ENCODE measurements around the gene VWCE.
"Not testable (repeated sequence)": the region's sequence is repeated elsewhere in the genome, so short reads cannot be mapped to it uniquely, and the experiment has no call there.

DNA sequence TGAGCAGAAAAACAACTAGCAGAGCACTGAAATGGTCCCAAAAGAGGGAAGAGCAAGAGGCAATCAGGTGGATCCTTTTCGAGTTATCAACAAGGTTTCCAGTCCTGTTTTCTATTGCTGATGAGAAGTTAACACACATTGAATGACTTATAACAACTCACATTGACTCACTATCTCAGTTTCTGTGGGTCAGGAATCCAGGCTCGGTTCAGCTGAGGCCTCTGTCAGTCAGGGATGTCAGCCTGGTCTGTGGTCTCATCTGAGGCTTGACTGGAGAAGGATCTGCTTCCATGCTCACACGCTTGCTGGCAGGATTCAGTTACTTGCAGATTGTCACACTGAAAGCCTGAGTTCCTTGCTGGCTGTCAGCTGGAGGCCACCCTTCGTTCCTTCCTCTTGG, 58.0 kb downstream of the VWCE start:
- TF ChIP-seq, protein P1, sequence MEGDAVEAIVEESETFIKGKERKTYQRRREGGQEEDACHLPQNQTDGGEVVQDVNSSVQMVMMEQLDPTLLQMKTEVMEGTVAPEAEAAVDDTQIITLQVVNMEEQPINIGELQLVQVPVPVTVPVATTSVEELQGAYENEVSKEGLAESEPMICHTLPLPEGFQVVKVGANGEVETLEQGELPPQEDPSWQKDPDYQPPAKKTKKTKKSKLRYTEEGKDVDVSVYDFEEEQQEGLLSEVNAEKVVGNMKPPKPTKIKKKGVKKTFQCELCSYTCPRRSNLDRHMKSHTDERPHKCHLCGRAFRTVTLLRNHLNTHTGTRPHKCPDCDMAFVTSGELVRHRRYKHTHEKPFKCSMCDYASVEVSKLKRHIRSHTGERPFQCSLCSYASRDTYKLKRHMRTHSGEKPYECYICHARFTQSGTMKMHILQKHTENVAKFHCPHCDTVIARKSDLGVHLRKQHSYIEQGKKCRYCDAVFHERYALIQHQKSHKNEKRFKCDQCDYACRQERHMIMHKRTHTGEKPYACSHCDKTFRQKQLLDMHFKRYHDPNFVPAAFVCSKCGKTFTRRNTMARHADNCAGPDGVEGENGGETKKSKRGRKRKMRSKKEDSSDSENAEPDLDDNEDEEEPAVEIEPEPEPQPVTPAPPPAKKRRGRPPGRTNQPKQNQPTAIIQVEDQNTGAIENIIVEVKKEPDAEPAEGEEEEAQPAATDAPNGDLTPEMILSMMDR (IDR thresholded peaks at IDR 0.05 in 4 of 5, conservative IDR thresholded peaks at IDR 0.05 in 1 of 5), result not testable (repeated sequence)
- not testable (repeated sequence) for TF ChIP-seq POLR2A (IDR thresholded peaks at IDR 0.05)

All from gastrocnemius medialis (tissue), 4 donors.